Hematopoietic multipotent progenitor cell (in vitro differentiated cells): ENCODE measurements around the gene VPS33A. TPM values are rescaled to one million over a fixed set of nuclear protein-coding genes. Genes with fewer than 3 reads are reported as not detected.
"Not testable (repeated sequence)": the region's sequence is repeated elsewhere in the genome, so short reads cannot be mapped to it uniquely, and the experiment has no call there.

Experiments used
- DNase-seq, 3 donors: peaks; one replicate each; pipeline ENCODE4 v3.0.0-alpha.2; 2011 to 2015; ENCODE audit warnings: low read depth in 2 of 3, low spot score in 2 of 3
- total RNA-seq: library from RNA; depleted of rRNA; stranded (reverse); fragments of >200 nt; gene quantifications from one replicate; pipeline ENCODE4 v1.2.3, GENCODE V29; 2012

The VPS33A gene
- 15.1 TPM for total RNA-seq

- peak; percentile 94 to 97 (median 95) for DNase-seq
These were observed at the start of gene VPS33A for GRCh38 chr12:122266230-122266901. VPS33A (minus strand) TSS chr12:122266494; CDS start chr12:122266408, 86 bp downstream.

GRCh38 chr12:122312926-122313325, 46.6 kb upstream of the VPS33A start:
- DNase-seq: no peak

GRCh38 chr12:122311696-122312095, 45.4 kb upstream of the VPS33A start:
- no peak for DNase-seq

- no peak for DNase-seq
These were observed 44.5 kb upstream of the VPS33A start for GRCh38 chr12:122310626-122311333.

GRCh38 chr12:122309564-122310121, 43.3 kb upstream of the VPS33A start:
- no peak for DNase-seq

GRCh38 chr12:122308811-122309210, 42.5 kb upstream of the VPS33A start:
- no peak for DNase-seq

- no peak for DNase-seq
These were observed 40.1 kb upstream of the VPS33A start for GRCh38 chr12:122306407-122306806.

- no peak for DNase-seq
These were observed 38.6 kb upstream of the VPS33A start for GRCh38 chr12:122304924-122305323.

- no peak for DNase-seq
These were observed 36.8 kb upstream of the VPS33A start for GRCh38 chr12:122303068-122303467.

GRCh38 chr12:122298071-122298748, 31.9 kb upstream of the VPS33A start:
- no peak for DNase-seq

- no peak for DNase-seq
These were observed 31.2 kb upstream of the VPS33A start for GRCh38 chr12:122297494-122297893.

GRCh38 chr12:122295877-122296276, 29.6 kb upstream of the VPS33A start:
- DNase-seq: no peak

GRCh38 chr12:122293081-122293480, 26.8 kb upstream of the VPS33A start:
- DNase-seq: no peak

GRCh38 chr12:122291431-122291830, 25.1 kb upstream of the VPS33A start:
- DNase-seq: no peak

GRCh38 chr12:122283680-122284079, 17.4 kb upstream of the VPS33A start:
- no peak for DNase-seq

- DNase-seq: no peak
These were observed 15.8 kb upstream of the VPS33A start for GRCh38 chr12:122282061-122282460.

- peak in 2 of 3 donors; percentile 7 to 32 for DNase-seq
These were observed 9.9 kb upstream of the VPS33A start for GRCh38 chr12:122276242-122276641.

- no peak for DNase-seq
These were observed 9.2 kb upstream of the VPS33A start for GRCh38 chr12:122275459-122275858.

- no peak for DNase-seq
These were observed 436 bp downstream of the VPS33A start for GRCh38 chr12:122265886-122266229.

- peak; percentile 5 to 41 (median 31) for DNase-seq
These were observed 818 bp downstream of the VPS33A start for GRCh38 chr12:122265476-122265875.

- DNase-seq: not testable (repeated sequence)
These were observed 5.6 kb downstream of the VPS33A start for GRCh38 chr12:122260735-122261134.
